ENCODE data around the gene GRIN3A.

Gene GRIN3A

GRCh38 chr9:101758304-101758930 lies 20.0 kb upstream of the GRIN3A start:
- TF ChIP-seq TAF1 (IDR thresholded peaks at IDR 0.05; ENCODE audit: low read depth): no peak
- TF ChIP-seq YY1 (IDR thresholded peaks at IDR 0.05; ENCODE audit: low read depth): no peak
- TF ChIP-seq EGR1 (IDR thresholded peaks at IDR 0.05): no peak
- TF ChIP-seq USF1 (IDR thresholded peaks at IDR 0.05): no peak

- TF ChIP-seq YY1 (IDR thresholded peaks at IDR 0.05; ENCODE audit: low read depth): no peak
- TF ChIP-seq EP300 (IDR thresholded peaks at IDR 0.05; ENCODE audit: borderline replicate concordance): no peak
- no peak for TF ChIP-seq FOXM1 (IDR thresholded peaks at IDR 0.05; ENCODE audit: borderline replicate concordance, low read depth)
- TF ChIP-seq EGR1 (IDR thresholded peaks at IDR 0.05): no peak
- TF ChIP-seq CEBPB (IDR thresholded peaks at IDR 0.05): no peak
- no peak for TF ChIP-seq ZBTB7A (IDR thresholded peaks at IDR 0.05; ENCODE audit: low read depth)
- no peak for TF ChIP-seq CREB1 (IDR thresholded peaks at IDR 0.05; ENCODE audit: low read depth)
- no peak for TF ChIP-seq RAD21 (IDR thresholded peaks at IDR 0.05; ENCODE audit: low read depth)
- TF ChIP-seq TAF1 (IDR thresholded peaks at IDR 0.05; ENCODE audit: low read depth): no peak
- TF ChIP-seq REST (IDR thresholded peaks at IDR 0.05; ENCODE audit: low read depth): no peak
- no peak for TF ChIP-seq NFIC (IDR thresholded peaks at IDR 0.05)
- no peak for TF ChIP-seq MAX (IDR thresholded peaks at IDR 0.05)
- TF ChIP-seq TCF12 (IDR thresholded peaks at IDR 0.05; ENCODE audit: low read depth): no peak
Measured at GRCh38 chr9:101753716-101754115, 15.3 kb upstream of the GRIN3A start.

- TF ChIP-seq RAD21 (IDR thresholded peaks at IDR 0.05; ENCODE audit: low read depth): no peak
- TF ChIP-seq REST (IDR thresholded peaks at IDR 0.05; ENCODE audit: low read depth): no peak
- TF ChIP-seq EP300 (IDR thresholded peaks at IDR 0.05; ENCODE audit: borderline replicate concordance): no peak
Measured at GRCh38 chr9:101751895-101752294, 13.4 kb upstream of the GRIN3A start.

GRCh38 chr9:101739311-101739710 lies 864 bp upstream of the GRIN3A start:
- TF ChIP-seq RAD21 (IDR thresholded peaks at IDR 0.05; ENCODE audit: low read depth) (no peak), TAF1 (IDR thresholded peaks at IDR 0.05; ENCODE audit: low read depth) (no peak), TEAD4 (IDR thresholded peaks at IDR 0.05) (no peak), FOXM1 (IDR thresholded peaks at IDR 0.05; ENCODE audit: borderline replicate concordance, low read depth) (no peak), YY1 (IDR thresholded peaks at IDR 0.05; ENCODE audit: low read depth) (no peak)

- TF ChIP-seq REST (IDR thresholded peaks at IDR 0.05; ENCODE audit: low read depth) (no peak), CREB1 (IDR thresholded peaks at IDR 0.05; ENCODE audit: low read depth) (no peak), RAD21 (IDR thresholded peaks at IDR 0.05; ENCODE audit: low read depth) (no peak), YY1 (IDR thresholded peaks at IDR 0.05; ENCODE audit: low read depth) (no peak), ZBTB7A (IDR thresholded peaks at IDR 0.05; ENCODE audit: low read depth) (no peak), EGR1 (IDR thresholded peaks at IDR 0.05) (no peak), TEAD4 (IDR thresholded peaks at IDR 0.05) (no peak), FOXM1 (IDR thresholded peaks at IDR 0.05; ENCODE audit: borderline replicate concordance, low read depth) (no peak), TCF12 (IDR thresholded peaks at IDR 0.05; ENCODE audit: low read depth) (no peak), TAF1 (IDR thresholded peaks at IDR 0.05; ENCODE audit: low read depth) (no peak), NFIC (IDR thresholded peaks at IDR 0.05) (no peak), MAX (IDR thresholded peaks at IDR 0.05) (no peak)
Measured at GRCh38 chr9:101737705-101738565, 512 bp downstream of the GRIN3A start.
